Body of pancreas (tissue), 4 donors: Measurements from ENCODE around the gene SCGB1A1.

Experiments
- CTCF ChIP-seq, 7 experiments: fragments of 450-650 bp in 4 of 7; fragments of 200-600 bp in 3 of 7; sonication (generic) in 3 of 7; IDR thresholded peaks; one replicate each; pipeline ENCODE4 v1.5.1; 2016 to 2019; ENCODE audit warnings: antibody characterized with exemption in 7 of 7
- POLR2A ChIP-seq, 3 donors: fragments of 450-650 bp; IDR thresholded peaks; one replicate each; pipeline ENCODE4 v1.6.1; 2016; ENCODE audit warnings: antibody characterized with exemption in 3 of 3, mild to moderate bottlenecking in 2 of 3

GRCh38 chr11:62398011-62398994 is 20.5 kb upstream of the SCGB1A1 start:
- TF ChIP-seq CTCF (IDR thresholded peaks at IDR 0.05) = no peak
- no peak for TF ChIP-seq POLR2A (IDR thresholded peaks at IDR 0.05)
